ENCODE measurements around the gene PCSK5. TPM values are rescaled to one million over a fixed set of nuclear protein-coding genes. Genes with fewer than 3 reads are reported as not detected.
"Not testable (repeated sequence)": the region's sequence is repeated elsewhere in the genome, so short reads cannot be mapped to it uniquely, and the experiment has no call there.

PCSK5 gene
- total and polyA plus RNA-seq, 4 donors: 5.1 to 47.5 (median 22.0) TPM

GRCh38 chr9:75953218-75953617, 62.7 kb downstream of the PCSK5 start:
- Histone ChIP-seq H3K27ac (ENCODE audit: low read depth in 1 of 2, low read length in 2 of 2) (no peak overlapping the region), H3K36me3 (ENCODE audit: control insufficient read depth in 1 of 2, insufficient read depth in 2 of 2, low read length in 1 of 2) (no peaks in the 10 kb centered on the region), H3K4me1 (ENCODE audit: control insufficient read depth in 1 of 2, insufficient read depth in 2 of 2, low read length in 2 of 2) (peaks cover 4 to 8% of the 10 kb centered on the region in 2 donors), H3K9me3 (ENCODE audit: control insufficient read depth, low read length) (no peaks in the 10 kb centered on the region), H3K27me3 (ENCODE audit: control insufficient read depth in 1 of 2, insufficient read depth in 2 of 2, low read length in 1 of 2) (no peaks in the 10 kb centered on the region), H3K4me3 (ENCODE audit: low read length in 2 of 2) (no peak overlapping the region)
- ATAC-seq (ENCODE audit: low FRiP score) (no peak), DNase-seq (no peak)
- WGBS, 2 donors: 55 to 69% methylated on average over 2 of the region's 2 CpGs
- intact Hi-C loops (cut with DNase I): no loop called here

- intact Hi-C loops (cut with DNase I): no loop called here
- DNase-seq (no peak), ATAC-seq (ENCODE audit: low FRiP score) (no peak)
- no peaks in the 10 kb centered on the region for H3K27me3 ChIP-seq (ENCODE audit: control insufficient read depth in 1 of 2, insufficient read depth in 2 of 2, low read length in 1 of 2)
- H3K27ac ChIP-seq (ENCODE audit: low read depth in 1 of 2, low read length in 2 of 2): no peak overlapping the region
- H3K4me1 ChIP-seq (ENCODE audit: control insufficient read depth in 1 of 2, insufficient read depth in 2 of 2, low read length in 2 of 2): peaks cover 4 to 10% of the 10 kb centered on the region in 2 donors
- no peaks in the 10 kb centered on the region for H3K9me3 ChIP-seq (ENCODE audit: control insufficient read depth, low read length)
- H3K4me3 ChIP-seq (ENCODE audit: low read length in 2 of 2): no peak overlapping the region
- 97 to 100% methylated on average over 1 of the region's 1 CpG for WGBS, 2 donors
- H3K36me3 ChIP-seq (ENCODE audit: control insufficient read depth in 1 of 2, insufficient read depth in 2 of 2, low read length in 1 of 2): no peaks in the 10 kb centered on the region
Measured at GRCh38 chr9:75956161-75956560, 65.7 kb downstream of the PCSK5 start.

- Histone ChIP-seq H3K9me3 (ENCODE audit: control insufficient read depth, low read length) (no peaks in the 10 kb centered on the region), H3K36me3 (ENCODE audit: control insufficient read depth in 1 of 2, insufficient read depth in 2 of 2, low read length in 1 of 2) (no peaks in the 10 kb centered on the region), H3K27me3 (ENCODE audit: control insufficient read depth in 1 of 2, insufficient read depth in 2 of 2, low read length in 1 of 2) (no peaks in the 10 kb centered on the region), H3K27ac (ENCODE audit: low read depth in 1 of 2, low read length in 2 of 2) (peak overlapping the region in 1 of 2 donors; percentile 40), H3K4me3 (ENCODE audit: low read length in 2 of 2) (no peak overlapping the region), H3K4me1 (ENCODE audit: control insufficient read depth in 1 of 2, insufficient read depth in 2 of 2, low read length in 2 of 2) (peaks cover 4 to 14% of the 10 kb centered on the region in 2 donors)
- DNase-seq (no peak), ATAC-seq (ENCODE audit: low FRiP score) (no peak)
- intact Hi-C loops (cut with DNase I): no loop called here
- WGBS, 2 donors: 41 to 48% methylated on average over 3 of the region's 3 CpGs
Measured at GRCh38 chr9:75957116-75957515, 66.6 kb downstream of the PCSK5 start.

DNA sequence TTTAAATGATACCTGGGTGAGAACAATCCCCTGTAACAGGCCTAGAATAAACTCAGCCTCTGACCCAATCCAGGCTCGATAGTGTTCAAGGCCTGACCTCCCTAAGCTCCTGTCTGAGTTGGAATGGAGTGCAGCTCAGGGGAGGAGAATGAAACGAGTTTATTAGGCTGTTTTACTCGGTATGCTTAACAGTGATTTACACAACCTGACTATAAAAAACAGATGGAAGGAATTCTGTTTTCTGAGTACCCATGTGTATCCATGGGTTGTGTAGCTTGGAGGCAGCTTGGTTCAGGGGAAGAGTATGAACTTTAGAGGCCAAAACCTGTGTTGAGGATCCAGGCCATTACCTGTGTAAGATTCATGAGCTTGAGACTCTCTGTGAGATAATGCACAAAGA, 67.8 kb downstream of the PCSK5 start:
- 74 to 80% methylated on average over 3 of the region's 3 CpGs for whole genome bisulfite sequencing, 2 donors
- no peaks in the 10 kb centered on the region for H3K9me3 ChIP-seq (ENCODE audit: control insufficient read depth, low read length)
- ATAC-seq (ENCODE audit: low FRiP score) (no peak), DNase-seq (no peak)
- H3K27ac ChIP-seq (ENCODE audit: low read depth in 1 of 2, low read length in 2 of 2): no peak overlapping the region
- no peak overlapping the region for H3K4me3 ChIP-seq (ENCODE audit: low read length in 2 of 2)
- intact Hi-C loops (cut with DNase I): no loop called here
- no peaks in the 10 kb centered on the region for H3K36me3 ChIP-seq (ENCODE audit: control insufficient read depth in 1 of 2, insufficient read depth in 2 of 2, low read length in 1 of 2)
- H3K27me3 ChIP-seq (ENCODE audit: control insufficient read depth in 1 of 2, insufficient read depth in 2 of 2, low read length in 1 of 2): no peaks in the 10 kb centered on the region
- H3K4me1 ChIP-seq (ENCODE audit: control insufficient read depth in 1 of 2, insufficient read depth in 2 of 2, low read length in 2 of 2): peaks cover 4 to 15% of the 10 kb centered on the region in 2 donors

DNA sequence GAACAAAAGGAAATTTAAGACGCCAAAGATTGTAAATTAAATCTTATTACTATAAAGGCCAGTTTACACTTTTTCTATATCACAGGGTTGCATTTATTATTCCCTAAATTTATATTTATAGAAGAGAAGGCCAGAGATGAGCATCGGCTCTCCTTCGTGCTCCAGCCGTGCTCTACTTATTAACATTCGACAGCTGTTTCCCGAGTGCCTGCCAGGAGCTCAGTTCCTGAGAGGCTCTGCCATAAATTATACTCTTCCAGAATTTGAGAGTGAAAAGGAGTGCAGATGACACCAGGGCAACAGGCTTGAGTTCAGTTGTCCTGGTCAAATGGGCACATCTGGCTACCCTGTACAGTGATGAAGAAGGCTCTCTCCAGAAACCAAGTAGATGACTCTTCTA, 70.1 kb downstream of the PCSK5 start:
- no peak overlapping the region for H3K4me3 ChIP-seq (ENCODE audit: low read length in 2 of 2)
- H3K27me3 ChIP-seq (ENCODE audit: control insufficient read depth in 1 of 2, insufficient read depth in 2 of 2, low read length in 1 of 2): no peaks in the 10 kb centered on the region
- H3K4me1 ChIP-seq (ENCODE audit: control insufficient read depth in 1 of 2, insufficient read depth in 2 of 2, low read length in 2 of 2): peaks cover 6 to 14% of the 10 kb centered on the region in 2 donors
- intact Hi-C loops (cut with DNase I): no loop called here
- DNase-seq: no peak
- H3K36me3 ChIP-seq (ENCODE audit: control insufficient read depth in 1 of 2, insufficient read depth in 2 of 2, low read length in 1 of 2): no peaks in the 10 kb centered on the region
- no peak overlapping the region for H3K27ac ChIP-seq (ENCODE audit: low read depth in 1 of 2, low read length in 2 of 2)
- no peaks in the 10 kb centered on the region for H3K9me3 ChIP-seq (ENCODE audit: control insufficient read depth, low read length)
- no peak for ATAC-seq (ENCODE audit: low FRiP score)
- 80 to 81% methylated on average over 6 of the region's 6 CpGs for WGBS, 2 donors

- Histone ChIP-seq H3K4me1 (ENCODE audit: control insufficient read depth in 1 of 2, insufficient read depth in 2 of 2, low read length in 2 of 2) (peaks cover 2 to 14% of the 10 kb centered on the region in 2 donors), H3K4me3 (ENCODE audit: low read length in 2 of 2) (no peak overlapping the region), H3K27me3 (ENCODE audit: control insufficient read depth in 1 of 2, insufficient read depth in 2 of 2, low read length in 1 of 2) (no peaks in the 10 kb centered on the region), H3K36me3 (ENCODE audit: control insufficient read depth in 1 of 2, insufficient read depth in 2 of 2, low read length in 1 of 2) (no peaks in the 10 kb centered on the region), H3K27ac (ENCODE audit: low read depth in 1 of 2, low read length in 2 of 2) (no peak overlapping the region), H3K9me3 (ENCODE audit: control insufficient read depth, low read length) (no peaks in the 10 kb centered on the region)
- 33 to 37% methylated on average over 8 of the region's 8 CpGs for WGBS, 2 donors
- DNase-seq (peak in 1 of 2 donors; percentile 54), ATAC-seq (ENCODE audit: low FRiP score) (no peak)
- intact Hi-C loops (cut with DNase I): no loop called here
Measured at GRCh38 chr9:75962013-75962661, 71.7 kb downstream of the PCSK5 start.

DNA sequence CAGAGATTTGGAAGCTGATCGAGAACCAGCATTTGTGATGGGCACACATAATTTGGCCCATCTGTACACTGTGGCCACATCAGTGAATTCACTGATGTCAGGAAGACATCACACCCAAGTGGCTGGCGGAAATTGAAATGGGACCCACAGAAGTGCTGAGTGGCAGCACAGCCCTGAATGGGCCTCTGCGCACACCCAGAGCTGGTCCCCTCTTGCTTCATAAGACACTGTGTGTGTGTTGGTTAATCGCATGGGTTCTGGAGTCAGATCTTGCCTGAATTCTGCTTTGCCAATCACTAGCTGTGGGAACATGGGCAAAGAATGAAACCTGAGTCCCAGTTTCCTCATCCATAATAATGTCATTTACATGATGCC, 72.2 kb downstream of the PCSK5 start:
- no peaks in the 10 kb centered on the region for H3K27me3 ChIP-seq (ENCODE audit: control insufficient read depth in 1 of 2, insufficient read depth in 2 of 2, low read length in 1 of 2)
- no peaks in the 10 kb centered on the region for H3K36me3 ChIP-seq (ENCODE audit: control insufficient read depth in 1 of 2, insufficient read depth in 2 of 2, low read length in 1 of 2)
- no peak overlapping the region for H3K27ac ChIP-seq (ENCODE audit: low read depth in 1 of 2, low read length in 2 of 2)
- no peaks in the 10 kb centered on the region for H3K9me3 ChIP-seq (ENCODE audit: control insufficient read depth, low read length)
- no peak overlapping the region for H3K4me3 ChIP-seq (ENCODE audit: low read length in 2 of 2)
- ATAC-seq (ENCODE audit: low FRiP score): peak; percentile 24
- intact Hi-C loops (cut with DNase I): no loop called here
- no peak for DNase-seq
- 83 to 86% methylated on average over 4 of the region's 4 CpGs for WGBS, 2 donors
- H3K4me1 ChIP-seq (ENCODE audit: control insufficient read depth in 1 of 2, insufficient read depth in 2 of 2, low read length in 2 of 2): peaks cover 2 to 14% of the 10 kb centered on the region in 2 donors

DNA sequence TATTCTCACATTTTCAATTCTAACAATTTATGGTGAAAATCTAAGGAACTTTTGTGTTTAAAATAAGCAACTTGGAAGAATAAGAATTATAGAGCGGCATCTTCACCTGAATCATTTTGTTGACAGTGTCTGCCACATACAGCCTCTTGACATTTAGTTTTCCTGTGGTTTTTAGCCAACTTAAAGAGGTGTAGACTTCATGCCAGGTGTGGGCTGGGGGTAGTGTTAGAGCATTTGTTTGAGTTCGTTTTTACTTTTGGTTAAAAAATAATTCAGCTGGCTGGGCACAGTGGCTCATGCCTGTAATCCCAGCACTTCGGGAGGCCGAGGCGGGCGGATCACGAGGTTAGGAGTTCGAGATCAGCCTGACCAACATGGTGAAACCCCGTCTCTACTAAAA, 72.8 kb downstream of the PCSK5 start:
- intact Hi-C loops (cut with DNase I); DNase-seq; ATAC-seq (ENCODE audit: low FRiP score); H3K27ac ChIP-seq (ENCODE audit: low read depth in 1 of 2, low read length in 2 of 2); H3K27me3 ChIP-seq (ENCODE audit: control insufficient read depth in 1 of 2, insufficient read depth in 2 of 2, low read length in 1 of 2); H3K36me3 ChIP-seq (ENCODE audit: control insufficient read depth in 1 of 2, insufficient read depth in 2 of 2, low read length in 1 of 2); H3K4me1 ChIP-seq (ENCODE audit: control insufficient read depth in 1 of 2, insufficient read depth in 2 of 2, low read length in 2 of 2); H3K4me3 ChIP-seq (ENCODE audit: low read length in 2 of 2); H3K9me3 ChIP-seq (ENCODE audit: control insufficient read depth, low read length): not testable (repeated sequence)
- WGBS, 2 donors: 84 to 88% methylated on average over 7 to 9 of the region's 9 CpGs

DNA sequence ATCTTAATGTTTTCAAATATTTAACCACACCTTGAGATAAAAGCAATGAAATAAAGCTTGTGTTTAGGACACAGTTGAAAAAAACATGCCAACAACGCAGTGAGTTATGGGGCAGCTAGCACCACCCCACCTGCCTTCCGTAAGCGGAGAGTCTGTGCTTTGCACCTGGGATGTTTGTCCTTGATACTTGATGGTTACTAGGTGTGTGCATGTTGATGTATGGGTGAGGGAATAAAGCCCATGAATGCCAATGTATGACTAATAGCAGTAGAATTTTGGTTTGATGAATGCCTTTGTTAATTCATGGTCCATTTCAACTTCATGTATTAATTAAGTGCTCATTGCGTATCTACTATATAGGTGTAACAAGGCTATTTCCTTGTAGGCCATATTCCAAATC, 74.0 kb downstream of the PCSK5 start:
- Histone ChIP-seq H3K27ac (ENCODE audit: low read depth in 1 of 2, low read length in 2 of 2) (no peak overlapping the region), H3K4me1 (ENCODE audit: control insufficient read depth in 1 of 2, insufficient read depth in 2 of 2, low read length in 2 of 2) (peaks cover 2 to 7% of the 10 kb centered on the region in 2 donors), H3K36me3 (ENCODE audit: control insufficient read depth in 1 of 2, insufficient read depth in 2 of 2, low read length in 1 of 2) (no peaks in the 10 kb centered on the region), H3K4me3 (ENCODE audit: low read length in 2 of 2) (no peak overlapping the region), H3K27me3 (ENCODE audit: control insufficient read depth in 1 of 2, insufficient read depth in 2 of 2, low read length in 1 of 2) (no peaks in the 10 kb centered on the region), H3K9me3 (ENCODE audit: control insufficient read depth, low read length) (no peaks in the 10 kb centered on the region)
- DNase-seq: no peak
- intact Hi-C loops (cut with DNase I): no loop called here
- ATAC-seq (ENCODE audit: low FRiP score): no peak
- 78 to 84% methylated on average over 4 of the region's 4 CpGs for WGBS, 2 donors
